PC-9 (cell line): ENCODE measurements around the gene SGMS2. TPM values are rescaled to one million over a fixed set of nuclear protein-coding genes. Genes with fewer than 3 reads are reported as not detected.

Experiments used
- BruUV-seq: library from RNA; stranded (reverse); fragments of 400-500 nt; replicated peaks from 2 replicates; lab custom pipeline; 2021; lab: Mats Ljungman, UMichigan
- CTCF ChIA-PET: fragments of 300-600 bp; sonication (Branson Sonifier 250); formaldehyde crosslinking; loops from one replicate; lab custom pipeline; 2022; ENCODE audit warnings: antibody characterized with exemption; lab: Charles Lee
- POLR2A ChIA-PET: fragments of 300-600 bp; sonication (Branson Sonifier 250); formaldehyde crosslinking; loops from one replicate; lab custom pipeline; 2022; ENCODE audit warnings: antibody characterized with exemption; ENCODE audit not compliant: unreplicated experiment; lab: Charles Lee
- DNase-seq, 2 experiments: peaks; one replicate each; pipeline versions ENCODE4 v3.0.0 to v3.0.0-alpha.2; 2015 to 2022; ENCODE audit warnings: mixed read lengths in 1 of 2
- H2AFZ ChIP-seq: fragments of 200-600 bp; sonication (generic); 2 replicates; pipeline ENCODE4 v1.8.1; 2017; ENCODE audit warnings: antibody characterized with exemption
- H3F3A ChIP-seq: fragments of 200-600 bp; sonication (generic); 2 replicates; pipeline ENCODE4 v1.8.1; 2017; ENCODE audit warnings: antibody characterized with exemption, mild to moderate bottlenecking, low read depth; ENCODE audit not compliant: insufficient read depth
- H3K27ac ChIP-seq: fragments of 200-600 bp; sonication (generic); 2 replicates; pipeline ENCODE4 v1.6.1; 2016; ENCODE audit warnings: mixed run types
- H3K27me3 ChIP-seq: fragments of 200-600 bp; sonication (generic); 2 replicates; pipeline ENCODE4 v1.6.1; 2016; ENCODE audit warnings: low read depth, mixed run types; ENCODE audit not compliant: insufficient read depth
- H3K36me3 ChIP-seq: fragments of 200-600 bp; sonication (generic); 2 replicates; pipeline ENCODE4 v1.6.1; 2016; ENCODE audit warnings: low read depth, mixed run types
- H3K4me1 ChIP-seq: fragments of 200-600 bp; sonication (generic); replicated peaks from 2 replicates; pipeline ENCODE4 v1.6.1; 2016; ENCODE audit warnings: mixed run types; ENCODE audit not compliant: insufficient read depth
- H3K4me2 ChIP-seq: fragments of 200-600 bp; sonication (generic); 2 replicates; pipeline ENCODE4 v1.6.1; 2017; ENCODE audit warnings: mixed run types
- H3K4me3 ChIP-seq: fragments of 200-600 bp; sonication (generic); 2 replicates; pipeline ENCODE4 v1.6.1; 2016; ENCODE audit warnings: mixed run types
- H3K79me2 ChIP-seq: fragments of 200-600 bp; sonication (generic); 2 replicates; pipeline ENCODE4 v1.6.1; 2017; ENCODE audit warnings: low read depth, mixed run types
- H3K9me2 ChIP-seq: fragments of 200-600 bp; sonication (generic); 2 replicates; pipeline ENCODE4 v1.8.1; 2017; ENCODE audit warnings: mild to moderate bottlenecking; ENCODE audit not compliant: insufficient read depth
- H3K9me3 ChIP-seq: fragments of 200-600 bp; sonication (generic); 2 replicates; pipeline ENCODE4 v1.8.1; 2016; ENCODE audit warnings: low read depth; ENCODE audit not compliant: insufficient read depth
- H4K20me1 ChIP-seq: fragments of 200-600 bp; sonication (generic); 2 replicates; pipeline ENCODE4 v1.8.1; 2017; ENCODE audit not compliant: insufficient read depth
- CTCF ChIP-seq: fragments of 200-600 bp; sonication (generic); conservative IDR thresholded peaks from 2 replicates; pipeline ENCODE4 v1.6.1; 2017; ENCODE audit warnings: mixed run types, antibody characterized with exemption, mild to moderate bottlenecking, moderate library complexity
- EZH2 ChIP-seq: fragments of 200-600 bp; sonication (generic); IDR thresholded peaks from 2 replicates; pipeline ENCODE4 v1.8.0; 2017; ENCODE audit warnings: antibody characterized with exemption, low read depth
- intact Hi-C: fragments of 100-400 bp; cut with micrococcal nuclease; formaldehyde crosslinking; loops from one replicate; pipeline ENCODE4 v1.10.0; 2022; ENCODE audit not compliant: unreplicated experiment
- total RNA-seq: library from RNA; stranded (reverse); gene quantifications from 2 replicates; pipeline ENCODE4 v1.2.3, GENCODE V29; 2021

Gene SGMS2
- total RNA-seq, 1 experiment from 2014 or later, result 17.0 TPM

GRCh38 chr4:107930821-107931774 lies 106.4 kb downstream of the SGMS2 start, which contains the start of gene CYP2U1:
Gene CYP2U1 (plus strand): TSS chr4:107931549. CDS start chr4:107931644, 95 bp downstream.
- Histone ChIP-seq H3F3A (no peaks in the 10 kb centered on the region), H3K9me3 (no peaks in the 10 kb centered on the region), H3K79me2 (no peaks in the 10 kb centered on the region), H3K4me2 (peak within 1 kb of the TSS; percentile 82), H3K27ac (no peak within 1 kb of the TSS), H2AFZ (peak within 1 kb of the TSS; percentile 84), H3K9me2 (no peaks in the 10 kb centered on the region), H3K36me3 (no peaks in the 10 kb centered on the region), H4K20me1 (no peaks in the 10 kb centered on the region), H3K4me3 (peak within 1 kb of the TSS; percentile 62), H3K4me1 (no peaks in the 10 kb centered on the region), H3K27me3 (no peaks in the 10 kb centered on the region)
- ChIA-PET POLR2A (interaction anchor here (0.6 kb wide), 1 partner anchor 68 kb away, joined by 3 read pairs; no protein-coding TSS in a partner anchor), CTCF (no interaction called here)
- TF ChIP-seq EZH2, result no peak
- TF ChIP-seq CTCF, result no peak
- BruUV-seq, result no TSS peak
- intact Hi-C loops, result no loop called here
- DNase-seq, result peak in 1 of 2 experiments; percentile 58

- Histone ChIP-seq H3K4me3 (peak overlapping the region; percentile 62; the same call in 1 of the 2 replicates), H3K9me3 (no peaks in the 10 kb centered on the region), H3K4me1 (no peaks in the 10 kb centered on the region), H3K79me2 (no peaks in the 10 kb centered on the region), H3F3A (no peaks in the 10 kb centered on the region), H3K9me2 (no peaks in the 10 kb centered on the region), H3K36me3 (no peaks in the 10 kb centered on the region), H3K27me3 (no peaks in the 10 kb centered on the region), H3K27ac (no peak overlapping the region), H2AFZ (peak overlapping the region; percentile 84; the same call in 1 of the 2 replicates), H3K4me2 (peak overlapping the region; percentile 82), H4K20me1 (no peaks in the 10 kb centered on the region)
- ChIA-PET CTCF (no interaction called here), POLR2A (interaction anchor here (0.6 kb wide), 1 partner anchor 67 kb away, joined by 3 read pairs; no protein-coding TSS in a partner anchor)
- no TSS peak for BruUV-seq
- no peak for TF ChIP-seq EZH2
- TF ChIP-seq CTCF, result no peak
- intact Hi-C loops, result no loop called here
- DNase-seq, result peak in 1 of 2 experiments; percentile 0
Observed at GRCh38 chr4:107931775-107932321, 107.1 kb downstream of the SGMS2 start.

GRCh38 chr4:107935246-107935645 lies 110.5 kb downstream of the SGMS2 start:
- no peaks in the 10 kb centered on the region for H3K27me3 ChIP-seq
- H3K4me2 ChIP-seq, result no peak overlapping the region
- intact Hi-C loops, result no loop called here
- no peaks in the 10 kb centered on the region for H3K79me2 ChIP-seq
- no peak overlapping the region for H3K4me3 ChIP-seq
- no peaks in the 10 kb centered on the region for H3F3A ChIP-seq
- H4K20me1 ChIP-seq, result no peaks in the 10 kb centered on the region
- no TSS peak for BruUV-seq
- TF ChIP-seq EZH2 (no peak), CTCF (no peak)
- DNase-seq, result no peak
- H3K9me3 ChIP-seq, result no peaks in the 10 kb centered on the region
- H3K9me2 ChIP-seq, result no peaks in the 10 kb centered on the region
- no peak overlapping the region for H2AFZ ChIP-seq
- ChIA-PET CTCF (no interaction called here), POLR2A (no interaction called here)
- no peaks in the 10 kb centered on the region for H3K36me3 ChIP-seq
- H3K4me1 ChIP-seq, result no peaks in the 10 kb centered on the region
- no peak overlapping the region for H3K27ac ChIP-seq
